GM19239 (cell line): ENCODE results near the gene PARP8.
"Not testable (repeated sequence)": the region's sequence is repeated elsewhere in the genome, so short reads cannot be mapped to it uniquely, and the experiment has no call there.

ENCODE experiments used
- DNase-seq: peaks from one replicate; pipeline ENCODE4 v3.0.0; 2011; ENCODE audit warnings: low spot score; ENCODE audit not compliant: insufficient read length
- FAIRE-seq: peaks from 2 replicates; lab custom pipeline; 2011; peaks lifted over from hg19 to GRCh38; lab: Jason Lieb, UNC

Gene PARP8

DNA sequence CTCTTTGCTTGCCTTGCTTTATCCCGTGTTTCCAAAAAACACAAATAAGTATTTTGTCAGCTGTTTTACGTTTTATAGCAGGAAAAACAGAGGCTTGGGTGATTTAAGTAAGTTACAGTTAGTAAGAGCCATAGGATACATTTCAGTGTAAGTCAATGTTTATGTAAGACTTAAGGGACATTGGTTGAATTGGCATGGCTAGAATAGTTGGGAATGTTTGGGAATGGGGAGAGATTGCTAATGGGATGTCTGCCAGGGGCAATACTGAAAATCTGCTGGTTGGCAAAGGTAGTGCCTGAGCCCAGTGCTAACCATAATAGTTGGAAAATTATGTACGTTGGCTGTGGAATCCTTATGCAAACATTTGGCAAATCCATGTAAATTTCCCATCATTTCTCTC is 7.0 kb downstream of the PARP8 start:
- not testable (repeated sequence) for DNase-seq, FAIRE-seq

DNA sequence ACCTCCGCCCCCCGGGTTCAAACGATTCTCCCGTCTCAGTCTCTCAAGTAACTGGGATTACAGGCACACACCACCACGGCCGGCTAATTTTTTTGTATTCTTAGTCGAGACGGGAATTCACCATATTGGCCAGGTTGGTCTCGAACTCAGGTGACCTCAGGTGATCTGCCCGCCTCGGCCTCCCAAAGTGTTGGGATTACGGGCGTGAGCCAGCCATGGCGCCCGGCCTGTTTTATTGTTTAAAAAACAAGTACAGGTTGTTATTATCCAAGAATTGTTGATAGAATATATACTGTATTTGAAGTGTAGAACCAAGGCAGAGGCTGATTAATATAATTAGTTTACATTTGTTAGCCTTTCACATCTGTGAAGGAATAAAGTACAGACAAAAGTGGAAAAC is 8.9 kb downstream of the PARP8 start:
- FAIRE-seq: no peak

DNA sequence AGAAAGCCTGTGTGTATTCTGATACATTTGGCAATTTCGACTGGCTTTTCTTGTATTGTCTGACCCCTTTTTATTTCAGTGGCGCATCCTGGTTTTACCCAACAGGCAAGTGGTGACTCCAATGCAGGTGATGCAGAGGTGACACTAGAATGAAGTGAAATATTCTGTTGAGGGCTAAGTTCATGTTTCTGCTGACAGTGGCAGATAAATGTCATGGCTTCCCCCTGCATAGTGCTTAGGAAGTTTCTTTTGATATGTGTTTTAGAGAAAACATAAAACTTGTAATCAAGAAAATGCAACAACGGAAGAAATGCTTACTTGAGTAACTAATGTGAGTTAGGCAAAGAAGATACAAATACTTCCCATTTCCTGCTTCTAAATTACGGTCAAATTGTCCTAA is 13.1 kb downstream of the PARP8 start:
- DNase-seq, FAIRE-seq: not testable (repeated sequence)

More for the DNA sequence above, 8.9 kb downstream of the PARP8 start:
- DNase-seq: no peak

DNA sequence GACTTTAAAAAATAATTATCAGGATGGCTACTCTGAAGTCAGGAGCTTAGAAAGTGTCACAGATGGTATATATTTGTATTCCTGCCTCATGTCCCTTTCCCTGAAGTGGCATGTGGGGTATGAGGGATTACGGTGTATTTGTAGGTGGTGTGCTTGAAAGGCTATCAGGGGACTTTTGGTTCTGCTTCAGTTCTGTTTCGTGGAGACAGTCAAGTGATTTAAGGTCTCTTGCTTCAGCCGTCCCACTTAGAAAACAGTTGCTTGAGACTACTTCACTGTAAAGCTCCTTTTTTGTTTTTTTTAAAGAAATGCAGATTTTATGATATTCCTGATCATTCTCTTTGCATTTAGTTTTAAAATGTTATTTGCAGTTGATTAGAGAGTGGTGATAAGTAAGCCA is 18.3 kb downstream of the PARP8 start:
- DNase-seq: no peak

DNA sequence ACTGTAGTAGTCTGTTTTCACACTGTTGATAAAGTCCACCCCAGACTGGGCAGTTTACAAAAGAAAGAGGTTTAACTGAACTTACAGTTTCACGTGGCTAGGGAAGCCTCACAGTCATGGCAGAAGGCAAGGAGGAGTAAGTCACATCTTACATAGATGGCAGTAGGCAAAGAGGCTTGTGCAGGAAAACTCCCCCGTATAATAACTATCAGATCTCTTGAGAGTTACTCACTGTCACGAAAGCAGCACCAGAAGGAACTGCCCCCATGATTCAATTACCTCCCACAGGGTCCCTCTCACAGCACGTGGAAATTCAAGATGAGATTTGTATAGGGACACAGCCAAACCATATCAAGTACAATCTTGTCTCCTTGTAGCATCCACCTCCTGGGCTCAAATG is 21.1 kb downstream of the PARP8 start:
- DNase-seq: no peak
- FAIRE-seq: no peak

More for the DNA sequence above, 18.3 kb downstream of the PARP8 start:
- FAIRE-seq: peak; percentile 68

DNA sequence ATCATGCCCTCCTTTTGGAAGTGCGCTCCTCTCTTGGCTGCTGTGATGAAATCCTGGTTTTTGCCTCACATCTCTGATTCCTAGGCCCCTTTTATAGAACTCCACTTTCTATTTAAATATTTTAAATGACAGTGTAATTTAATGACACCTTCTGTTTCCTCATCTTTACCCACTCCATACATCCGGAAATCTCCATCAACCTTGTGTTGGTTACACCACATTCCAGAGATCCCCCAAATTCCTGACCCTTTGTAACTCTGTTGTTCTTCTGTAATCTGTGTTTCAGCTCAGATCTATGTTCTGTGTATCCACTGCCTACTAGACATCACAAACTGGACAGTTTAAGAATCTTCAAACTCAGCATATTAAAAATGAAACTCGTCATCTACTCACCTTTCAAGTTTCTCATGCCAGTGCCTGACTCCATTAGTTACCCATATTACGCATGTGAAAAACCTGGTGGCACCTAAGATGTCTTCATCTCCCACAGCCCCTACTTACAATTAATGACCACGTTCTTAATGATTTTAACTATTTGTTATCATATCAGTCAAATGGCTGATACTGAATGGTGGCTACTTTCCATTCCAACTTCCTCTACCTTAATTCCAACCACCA is 25.1 kb downstream of the PARP8 start:
- FAIRE-seq (peak; percentile 68), DNase-seq (no peak)

DNA sequence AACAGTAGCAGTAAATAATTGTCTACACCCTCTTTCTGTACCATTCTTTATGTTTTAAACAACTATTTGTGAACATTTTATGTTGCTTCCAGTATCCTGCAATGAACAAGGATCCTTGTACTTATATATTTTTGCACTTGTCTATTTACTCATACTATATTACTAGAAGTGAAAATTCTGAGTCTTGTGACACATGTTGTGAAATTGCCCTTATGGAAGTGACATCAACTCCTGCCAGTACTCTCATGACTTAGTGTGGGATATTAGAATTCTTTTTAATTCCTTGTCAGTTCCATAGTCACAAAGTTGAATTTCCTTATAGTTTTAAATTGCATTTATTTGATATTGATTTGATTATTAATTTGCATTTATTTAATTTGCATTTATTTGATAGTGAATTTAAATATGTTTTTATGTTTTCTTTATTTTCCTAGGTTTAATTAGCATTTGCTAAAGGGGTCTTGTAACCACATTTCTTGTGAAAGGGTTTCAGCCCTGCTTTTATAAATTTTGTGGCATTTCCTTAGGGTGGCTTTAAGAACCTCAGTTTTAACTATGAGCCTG is 27.7 kb downstream of the PARP8 start:
- no peak for DNase-seq
- no peak for FAIRE-seq

DNA sequence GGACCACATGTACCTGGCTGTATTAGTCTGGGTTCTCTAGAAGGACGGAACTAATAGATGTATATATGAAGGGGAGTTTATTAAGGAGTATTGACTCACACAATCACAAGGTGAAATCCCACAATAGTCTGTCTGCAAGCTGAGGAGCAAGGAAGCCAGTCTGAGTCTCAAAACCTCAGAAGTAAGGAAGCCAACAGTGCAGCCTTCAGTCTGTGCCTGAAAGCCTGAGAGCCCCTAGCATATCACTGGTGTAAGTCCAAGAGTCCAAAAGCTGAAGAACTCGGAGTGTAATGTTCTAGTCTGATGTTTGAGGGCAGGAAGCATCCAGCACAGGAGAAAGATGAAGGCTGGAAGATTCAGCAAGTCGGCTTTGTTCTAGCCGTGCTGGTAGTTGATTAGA is 28.2 kb downstream of the PARP8 start:
- not testable (repeated sequence) for DNase-seq, FAIRE-seq

DNA sequence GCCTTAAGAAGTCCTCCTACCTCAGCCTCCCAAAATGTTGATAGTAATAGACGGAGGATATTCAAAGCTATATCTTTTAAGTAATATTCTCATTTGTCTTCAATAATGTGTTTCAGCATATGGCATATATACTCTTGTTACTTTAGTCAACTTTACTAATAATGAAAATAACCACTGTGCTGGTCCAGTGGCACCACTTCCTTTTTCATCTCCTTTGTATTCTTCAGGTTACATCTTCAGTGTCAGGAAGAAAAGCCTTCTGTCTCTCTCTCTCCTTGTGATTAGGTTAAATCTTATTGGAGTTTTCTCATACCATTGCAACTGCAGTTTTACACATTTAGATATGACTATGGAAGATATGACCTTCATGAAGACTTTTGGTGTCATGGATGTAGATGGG is 31.3 kb downstream of the PARP8 start:
- FAIRE-seq: peak; percentile 82
- no peak for DNase-seq

DNA sequence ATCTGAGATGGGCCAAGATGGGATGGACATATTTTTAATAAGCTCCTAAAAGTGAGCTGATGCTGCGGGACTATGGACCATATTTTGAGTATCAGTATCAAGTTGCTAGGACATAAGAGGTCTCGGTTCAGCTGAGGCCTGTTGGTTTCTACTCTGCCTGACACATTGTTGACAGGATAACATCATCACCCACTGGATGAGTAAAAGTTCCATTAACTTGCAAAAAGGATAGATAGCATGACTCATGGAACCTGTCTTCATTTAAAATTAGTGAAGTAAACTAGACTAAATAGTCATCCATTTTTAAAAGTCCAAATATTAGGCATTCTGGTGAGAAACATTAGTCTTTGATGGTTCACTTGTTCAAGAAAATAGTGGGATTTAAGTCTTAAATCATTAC is 33.3 kb downstream of the PARP8 start:
- DNase-seq: no peak
- FAIRE-seq: peak; percentile 53

DNA sequence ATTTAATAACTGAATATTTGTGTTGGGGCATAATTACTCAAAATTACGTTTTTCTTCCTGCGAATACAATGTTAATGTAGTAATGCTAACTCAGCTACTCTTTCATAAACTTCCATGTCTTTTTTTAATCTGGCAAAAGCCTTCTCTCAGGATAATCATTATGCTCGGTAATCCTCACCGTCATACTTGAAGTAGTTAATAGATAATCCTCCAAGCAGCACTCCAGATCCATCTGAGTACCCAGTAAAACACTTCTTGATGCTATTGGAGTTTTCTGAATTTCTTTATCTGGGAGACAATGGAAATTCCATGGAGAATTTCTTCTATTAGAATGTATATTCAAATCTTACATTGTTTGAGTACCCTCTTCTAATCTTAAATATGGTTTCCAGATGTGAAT is 34.3 kb downstream of the PARP8 start:
- DNase-seq: no peak
- no peak for FAIRE-seq

DNA sequence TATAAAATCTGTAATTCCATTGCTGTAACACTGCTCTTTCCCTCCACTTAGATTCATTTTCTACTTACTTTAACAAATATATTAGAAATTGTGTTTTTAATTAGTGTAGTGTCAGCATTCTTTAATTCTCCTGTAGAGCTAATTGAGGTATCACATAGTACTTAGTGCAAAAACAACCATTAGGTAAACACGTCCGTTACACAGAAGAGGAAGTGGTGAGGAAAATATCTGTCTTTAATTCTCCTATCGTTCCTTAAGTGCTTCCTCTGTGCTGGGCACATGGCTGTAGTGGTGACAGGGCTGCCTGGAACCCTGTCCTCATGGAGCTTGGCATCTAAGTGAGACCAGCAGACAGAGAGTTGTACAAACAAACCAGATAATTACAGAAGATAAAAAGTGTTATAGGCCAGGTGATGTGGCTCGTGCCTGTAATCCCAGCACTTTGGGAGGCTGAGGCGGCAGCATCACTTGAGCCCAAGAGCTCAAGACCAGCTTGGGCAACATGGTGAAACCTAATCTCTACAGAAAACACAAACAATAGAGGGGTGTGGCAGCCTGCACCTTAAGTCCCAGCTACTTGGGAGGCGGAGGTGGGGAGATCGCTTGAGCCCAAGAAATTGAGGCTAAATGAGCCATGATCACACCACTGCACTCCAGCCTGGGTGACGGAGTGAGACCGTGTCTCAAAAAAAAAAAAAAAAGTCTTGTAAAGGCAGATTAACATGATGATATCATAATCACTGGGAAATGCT is 36.4 kb downstream of the PARP8 start:
- FAIRE-seq: peak; percentile 78

DNA sequence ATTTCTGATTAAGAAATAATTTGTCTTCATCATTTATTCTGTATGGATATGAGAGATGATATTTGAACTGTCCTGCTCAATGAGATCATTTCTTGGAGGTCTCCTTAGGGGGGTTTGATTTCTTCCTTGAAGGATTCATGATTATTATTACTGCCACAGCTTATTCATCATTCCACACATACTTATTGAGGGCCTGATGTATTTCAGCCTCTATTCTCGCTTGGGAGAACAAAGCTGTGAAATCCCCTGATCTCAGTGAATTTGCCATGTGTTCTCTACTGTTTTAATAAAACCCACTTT is 36.9 kb downstream of the PARP8 start:
- DNase-seq (no peak), FAIRE-seq (no peak)

More for the DNA sequence above, 36.4 kb downstream of the PARP8 start:
- DNase-seq: no peak

DNA sequence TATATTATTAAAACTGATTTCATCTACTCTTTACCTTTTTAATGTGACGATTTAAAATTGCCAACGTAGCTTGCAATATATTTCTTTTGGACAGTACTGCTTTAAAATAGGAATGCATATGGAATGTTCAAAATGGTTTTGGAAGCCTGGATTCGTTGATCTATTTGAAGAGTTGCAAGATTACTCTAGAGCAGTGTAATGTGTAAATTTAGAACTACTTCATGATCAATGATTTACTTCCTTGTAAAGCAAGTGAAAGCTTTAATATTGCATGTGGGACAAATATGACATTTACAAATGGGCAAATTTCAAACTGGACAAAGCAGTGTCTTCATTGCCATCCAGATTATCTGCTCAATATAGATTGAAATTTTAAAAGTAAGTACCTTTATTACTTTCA is 38.3 kb downstream of the PARP8 start:
- FAIRE-seq (no peak), DNase-seq (no peak)

DNA sequence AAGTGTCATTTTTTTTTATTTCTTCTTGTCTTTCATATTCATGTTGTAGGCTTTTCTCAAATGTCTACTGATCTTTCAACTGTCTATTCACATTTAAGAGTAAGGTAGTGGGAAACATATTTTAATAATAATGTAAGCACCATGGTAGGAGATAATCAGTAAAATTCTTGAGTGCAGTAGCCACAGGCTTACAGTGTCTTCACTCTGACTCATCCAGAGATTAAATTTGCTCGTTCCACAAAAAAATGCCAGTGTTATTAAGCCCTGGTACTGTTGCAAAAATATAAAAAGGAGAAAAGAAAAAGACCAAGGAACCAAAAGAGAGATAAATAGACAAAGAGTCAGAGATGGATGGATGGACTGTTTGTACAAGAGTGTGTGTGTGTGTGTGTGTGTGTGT is 43.0 kb downstream of the PARP8 start:
- DNase-seq: no peak
- no peak for FAIRE-seq

DNA sequence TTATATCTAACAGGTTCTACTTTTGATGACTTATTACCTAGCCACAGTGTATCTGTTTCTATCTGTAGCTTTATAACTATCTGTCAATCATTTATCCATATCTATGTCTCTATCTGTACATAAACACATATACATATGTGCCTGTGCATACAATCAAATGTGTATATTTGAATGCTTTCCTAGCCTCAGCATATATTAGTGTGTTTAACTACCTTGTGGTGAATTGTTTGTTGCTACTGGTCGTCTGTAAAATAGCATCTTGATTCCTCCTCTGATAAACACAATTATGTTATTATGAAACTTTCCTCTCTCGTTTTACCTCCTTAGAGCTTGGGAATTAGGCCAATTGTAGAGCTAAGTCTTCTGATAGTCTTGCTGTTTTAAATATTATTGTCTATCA is 44.4 kb downstream of the PARP8 start:
- FAIRE-seq (no peak), DNase-seq (no peak)

DNA sequence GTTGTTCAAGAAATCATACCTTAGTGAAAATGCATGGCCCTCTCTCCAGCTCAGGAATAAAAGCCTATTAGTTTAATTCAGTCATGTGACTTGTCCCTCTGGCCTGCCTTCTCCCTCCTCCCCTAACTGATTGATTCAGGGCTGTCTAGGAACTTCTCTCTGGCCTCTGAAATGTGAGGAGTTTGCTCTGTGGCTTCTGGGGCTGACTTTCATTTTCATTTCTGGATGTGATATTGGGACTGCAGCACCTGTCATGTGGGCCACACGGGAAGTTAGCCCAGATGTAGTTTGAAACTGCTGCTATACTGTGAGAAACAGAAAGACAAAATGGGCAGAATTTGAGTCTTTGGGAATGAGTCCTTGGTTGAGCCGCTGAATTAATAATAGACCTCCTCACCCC is 44.8 kb downstream of the PARP8 start:
- FAIRE-seq: peak; percentile 100
- DNase-seq: peak; percentile 22

DNA sequence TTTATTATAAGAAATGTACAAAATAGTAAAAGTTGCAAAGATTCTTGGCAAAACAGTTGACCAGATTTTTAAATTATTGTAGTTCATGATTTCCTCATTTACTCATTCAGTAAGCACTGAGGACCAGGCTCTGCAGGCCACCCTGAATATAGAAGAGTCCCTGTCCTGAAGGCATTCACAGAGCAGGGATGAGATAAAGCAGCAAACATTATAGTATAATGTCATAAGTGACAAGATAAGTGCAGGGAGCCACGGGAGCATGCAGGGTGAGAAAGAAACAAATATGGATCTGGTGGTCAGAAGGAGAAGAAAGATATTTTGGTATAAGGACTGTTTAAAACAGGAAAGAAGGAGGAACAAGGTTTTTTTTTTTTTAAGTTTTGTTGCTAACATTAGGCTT is 46.0 kb downstream of the PARP8 start:
- FAIRE-seq (peak; percentile 52), DNase-seq (no peak)

DNA sequence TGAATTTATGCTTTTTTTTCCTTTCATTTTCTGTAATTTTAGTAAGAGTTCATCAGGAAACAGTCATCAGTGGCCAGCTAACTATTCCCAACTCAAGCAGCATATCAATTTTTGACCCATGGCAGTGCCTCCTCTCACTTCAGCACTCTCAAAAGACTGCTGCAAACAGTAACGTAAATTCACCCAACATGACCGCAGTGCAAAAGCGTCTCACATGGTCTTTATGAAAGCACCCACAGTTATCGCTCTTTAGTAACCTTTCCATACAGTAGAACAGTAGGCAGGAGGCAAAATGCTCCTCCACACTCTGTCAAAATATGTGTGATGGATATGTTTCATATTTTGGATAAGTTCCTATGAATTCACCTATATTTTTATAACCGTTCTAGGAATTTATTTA is 48.6 kb downstream of the PARP8 start:
- peak; percentile 58 for FAIRE-seq

DNA sequence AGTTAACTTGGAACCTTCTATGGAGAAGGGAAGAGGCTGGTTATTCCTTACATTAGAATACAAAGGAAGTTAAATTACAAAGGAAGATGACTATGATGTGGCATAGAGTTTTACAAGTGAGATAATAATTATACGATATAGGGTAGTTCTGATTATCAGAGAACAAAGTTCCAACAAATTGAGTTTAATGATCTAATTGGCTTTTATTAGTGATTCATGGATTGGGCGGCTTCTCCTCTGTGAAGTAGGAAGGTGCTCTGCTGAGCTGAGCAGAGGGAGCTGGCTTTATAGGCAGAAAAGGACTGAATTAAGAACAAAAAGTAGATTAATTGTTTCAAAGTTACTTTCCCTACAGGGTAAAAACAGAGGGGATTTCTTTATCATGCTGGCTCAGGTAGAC is 49.7 kb downstream of the PARP8 start:
- peak; percentile 26 for FAIRE-seq

More for the DNA sequence above, 48.6 kb downstream of the PARP8 start:
- no peak for DNase-seq

DNA sequence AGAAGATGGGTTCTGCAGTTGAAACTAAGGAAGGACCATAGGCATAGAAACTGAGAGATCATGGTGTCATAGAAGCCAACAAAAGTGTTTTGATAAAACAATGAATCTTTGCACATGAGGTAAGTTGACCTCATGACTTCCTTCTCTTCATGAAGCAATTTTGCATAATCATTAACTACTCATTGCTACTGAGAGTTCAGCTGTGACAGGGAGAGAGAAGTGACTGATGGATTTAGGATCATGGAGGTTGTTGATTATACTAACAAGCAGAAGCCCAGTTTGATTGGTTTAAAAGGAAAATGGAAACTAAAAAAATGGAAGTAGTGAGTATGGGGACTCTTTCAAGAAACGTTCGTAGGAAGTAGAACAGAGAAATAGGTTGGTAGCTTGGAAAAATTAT is 51.2 kb downstream of the PARP8 start:
- DNase-seq: peak; percentile 6
- FAIRE-seq: peak; percentile 82

More for the DNA sequence above, 49.7 kb downstream of the PARP8 start:
- DNase-seq: no peak
